IPS DF 4.7 (cell line): Measurements from ENCODE around the gene ZNF407.

ENCODE experiments used
- DNase-seq: peaks from one replicate; pipeline ENCODE4 v3.0.0-alpha.2; 2013; ENCODE audit warnings: low spot score; ENCODE audit errors: extremely low read depth

The ZNF407 gene

GRCh38 chr18:75113455-75113854 lies 515.8 kb downstream of the ZNF407 start:
- DNase-seq = no peak

DNA sequence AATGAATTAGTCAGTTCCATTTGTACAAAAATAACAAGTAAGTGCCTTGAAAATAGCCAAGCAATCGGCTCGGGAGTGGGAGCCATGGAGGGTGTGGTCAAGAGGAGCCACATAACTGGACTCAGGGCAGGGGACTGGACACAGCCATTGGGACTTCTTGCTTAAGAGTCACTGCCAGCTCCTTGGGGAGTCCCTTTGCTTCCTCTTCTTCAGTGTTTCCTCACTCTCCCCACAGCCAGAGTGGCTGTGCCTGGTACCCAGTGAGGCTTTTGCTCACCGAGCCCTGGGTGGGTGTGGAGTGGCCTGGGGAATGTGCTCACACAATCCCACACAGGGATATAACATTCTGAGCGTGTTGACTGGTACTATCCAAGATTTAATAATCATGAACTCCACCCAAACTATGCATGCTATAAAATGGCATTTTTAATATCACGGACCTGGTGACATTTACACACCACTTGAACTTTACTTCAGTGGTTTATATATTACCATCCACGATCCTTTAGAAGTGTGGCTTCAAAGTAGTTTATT lies 516.6 kb downstream of the ZNF407 start:
- DNase-seq = no peak
